Keratinocyte (primary cell): ENCODE results near the gene TRIM38.

Experiments
- CTCF ChIP-seq, 3 experiments: IDR thresholded peaks in 1 of 3; conservative IDR thresholded peaks in 1 of 3; optimal IDR thresholded peaks in 1 of 3; 2 replicates in 2 of 3; 3 replicates in 1 of 3; pipeline versions ENCODE3 to v1.5.1; 2011; ENCODE audit warnings: low read length in 3 of 3, mild to moderate bottlenecking in 3 of 3, moderate library complexity in 2 of 3, control low read depth in 1 of 3, inconsistent platforms in 1 of 3; ENCODE audit not compliant: insufficient read depth in 2 of 3; ENCODE audit errors: extremely low read depth in 1 of 3
- EZH2 ChIP-seq: IDR thresholded peaks from one replicate; pipeline ENCODE4 v1.6.1; 2012; ENCODE audit warnings: inconsistent platforms, mild to moderate bottlenecking, low read length, moderate library complexity

GRCh38 chr6:25959890-25960536, 2.6 kb upstream of the TRIM38 start:
- no peak for TF ChIP-seq CTCF (optimal IDR thresholded peaks at IDR 0.05 in 1 of 3, IDR thresholded peaks at IDR 0.05 in 1 of 3, conservative IDR thresholded peaks at IDR 0.05 in 1 of 3; ENCODE audit: extremely low read depth in 1 of 3, insufficient read depth in 2 of 3, low read length in 3 of 3)
- no peak for TF ChIP-seq EZH2
